ENCODE data around the gene SLFN12.
"Not testable (repeated sequence)": the region's sequence is repeated elsewhere in the genome, so short reads cannot be mapped to it uniquely, and the experiment has no call there.

The SLFN12 gene

GRCh38 chr17:35432176-35433074 is at the start of gene SLFN12:
Gene SLFN12, minus strand, starts transcription at chr17:35432500. Its CDS starts 9,472 bp downstream, at chr17:35423028.
- DNase-seq: no peak

GRCh38 chr17:35479271-35479670 is 47.0 kb upstream of the SLFN12 start:
- no peak for DNase-seq

GRCh38 chr17:35477248-35477647 is 44.9 kb upstream of the SLFN12 start:
- no peak for DNase-seq

- no peak for DNase-seq
Measured at GRCh38 chr17:35476283-35476820, 44.1 kb upstream of the SLFN12 start.

- DNase-seq: no peak
Measured at GRCh38 chr17:35468475-35468874, 36.2 kb upstream of the SLFN12 start.

- DNase-seq: no peak
Measured at GRCh38 chr17:35467824-35468223, 35.5 kb upstream of the SLFN12 start.

- DNase-seq: peak; percentile 94
Measured at GRCh38 chr17:35460354-35460851, 28.1 kb upstream of the SLFN12 start.

GRCh38 chr17:35454035-35454434 is 21.7 kb upstream of the SLFN12 start:
- DNase-seq: not testable (repeated sequence)

- DNase-seq: no peak
Measured at GRCh38 chr17:35453171-35453570, 20.9 kb upstream of the SLFN12 start.

GRCh38 chr17:35449371-35449931 is 17.2 kb upstream of the SLFN12 start:
- no peak for DNase-seq

- DNase-seq: no peak
Measured at GRCh38 chr17:35448899-35449227, 16.6 kb upstream of the SLFN12 start.

- DNase-seq: peak; percentile 94
Measured at GRCh38 chr17:35448214-35448898, 16.1 kb upstream of the SLFN12 start, which contains the start of gene SLFN13. Gene SLFN13, minus strand, starts transcription at chr17:35448766. Its CDS starts 3,086 bp downstream, at chr17:35445680.

GRCh38 chr17:35447499-35447898 is 15.2 kb upstream of the SLFN12 start:
- peak; percentile 81 for DNase-seq

- no peak for DNase-seq
Measured at GRCh38 chr17:35438433-35438832, 6.1 kb upstream of the SLFN12 start.

GRCh38 chr17:35433075-35433894 is 985 bp upstream of the SLFN12 start:
- DNase-seq: peak; percentile 99

- no peak for DNase-seq
Measured at GRCh38 chr17:35429702-35430101, 2.6 kb downstream of the SLFN12 start.

- no peak for DNase-seq
Measured at GRCh38 chr17:35428229-35428628, 4.1 kb downstream of the SLFN12 start.

GRCh38 chr17:35423761-35424160 is 8.5 kb downstream of the SLFN12 start:
- DNase-seq: no peak

GRCh38 chr17:35421069-35421468 is 11.2 kb downstream of the SLFN12 start:
- DNase-seq: not testable (repeated sequence)

GRCh38 chr17:35416659-35417058 is 15.6 kb downstream of the SLFN12 start:
- no peak for DNase-seq

GRCh38 chr17:35414707-35415106 is 17.6 kb downstream of the SLFN12 start:
- DNase-seq: not testable (repeated sequence)

- DNase-seq: no peak
Measured at GRCh38 chr17:35414247-35414646, 18.1 kb downstream of the SLFN12 start.

All from islet precursor cell (in vitro differentiated cells).